Stimulated activated CD4-positive, alpha-beta T cell treated with anti-CD3 and anti-CD28 coated beads, Interleukin-15, amount 100 ng/mL, for 1 hour (primary cell): ENCODE data around the gene TNNI2.
"Not testable (repeated sequence)": the region's sequence is repeated elsewhere in the genome, so short reads cannot be mapped to it uniquely, and the experiment has no call there.

ENCODE experiments used
- DNase-seq, 2 donors: peaks; one replicate each; pipeline ENCODE4 v3.0.0-alpha.2; 2020; ENCODE audit warnings: low read depth in 1 of 2, low spot score in 1 of 2

Gene TNNI2

DNA sequence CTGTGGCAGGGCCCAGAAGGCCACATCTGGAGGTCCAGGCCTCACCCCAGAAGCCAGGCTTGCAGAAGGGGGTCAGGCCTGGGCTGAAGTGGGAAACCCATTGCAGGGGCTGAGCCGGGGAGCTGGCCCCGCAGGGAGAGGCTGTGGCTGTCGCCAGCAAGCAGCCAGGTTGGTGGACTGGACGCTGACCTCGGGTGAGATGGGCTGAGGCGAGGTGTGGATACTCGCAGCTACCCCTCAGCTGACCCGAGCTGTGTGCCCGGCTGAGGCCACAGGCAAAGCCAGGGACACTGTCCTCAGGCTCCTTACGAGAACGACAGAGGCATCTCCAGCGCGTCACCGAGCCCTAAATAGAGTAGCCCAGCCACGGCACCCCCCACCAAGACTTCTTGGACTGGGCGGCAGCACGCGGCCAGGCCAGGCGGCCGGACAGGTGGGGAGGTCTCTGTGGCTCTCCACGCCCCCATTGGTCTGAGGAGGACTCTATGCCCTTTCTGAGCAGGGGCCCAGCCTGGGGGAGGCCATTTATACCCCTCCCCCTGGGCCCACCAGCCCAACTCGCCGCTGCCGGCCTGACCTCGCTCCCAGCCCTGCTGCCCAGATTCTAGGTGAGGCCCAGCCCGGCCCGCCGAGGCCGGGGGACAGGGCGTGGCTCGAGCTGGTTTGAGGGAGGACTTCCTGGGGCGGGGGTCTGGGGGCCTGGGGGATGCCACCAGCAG is at the start of gene TNNI2:
TNNI2 (plus strand) TSS at position 556 of the 719 bp plus-strand sequence. CDS start 716 bp downstream, outside the sequence.
- no peak for DNase-seq

DNA sequence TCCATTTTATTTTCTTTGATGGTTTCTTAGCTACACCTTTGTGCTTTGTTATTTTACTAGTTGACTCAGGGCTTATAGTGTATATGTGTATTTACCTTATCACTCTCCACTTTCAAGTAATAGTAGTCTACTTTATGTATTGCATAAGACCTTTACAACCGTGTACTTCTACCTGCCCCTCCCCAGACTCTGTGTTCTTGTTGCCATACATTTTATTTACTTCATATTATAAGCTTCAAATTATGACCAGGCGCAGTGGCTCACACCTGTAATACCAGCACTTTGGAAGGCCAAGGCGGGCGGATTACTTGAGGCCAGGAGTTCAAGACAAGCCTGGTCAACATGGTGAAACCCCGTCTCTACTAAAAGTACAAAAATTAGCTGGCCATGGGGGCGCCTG is 46.9 kb upstream of the TNNI2 start:
- DNase-seq: no peak

DNA sequence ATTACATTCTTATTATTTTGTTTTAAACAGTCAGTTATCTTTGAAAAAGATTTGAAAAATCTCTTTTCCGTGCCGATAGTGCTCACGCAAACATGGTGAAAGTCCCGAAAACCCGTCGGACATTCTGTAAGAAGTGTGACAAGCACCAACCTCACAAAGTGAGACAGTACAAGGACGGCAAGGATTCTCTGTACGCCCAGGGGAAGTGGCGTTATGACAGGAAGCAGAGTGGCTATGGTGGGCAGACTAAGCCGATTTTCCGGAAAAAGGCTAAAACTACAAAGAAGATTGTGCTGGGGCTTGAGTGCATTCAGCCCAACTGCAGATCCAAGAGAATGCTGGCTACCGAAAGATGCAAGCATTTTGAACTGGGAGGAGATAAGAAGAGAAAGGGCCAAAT is 46.3 kb upstream of the TNNI2 start:
- DNase-seq: no peak

DNA sequence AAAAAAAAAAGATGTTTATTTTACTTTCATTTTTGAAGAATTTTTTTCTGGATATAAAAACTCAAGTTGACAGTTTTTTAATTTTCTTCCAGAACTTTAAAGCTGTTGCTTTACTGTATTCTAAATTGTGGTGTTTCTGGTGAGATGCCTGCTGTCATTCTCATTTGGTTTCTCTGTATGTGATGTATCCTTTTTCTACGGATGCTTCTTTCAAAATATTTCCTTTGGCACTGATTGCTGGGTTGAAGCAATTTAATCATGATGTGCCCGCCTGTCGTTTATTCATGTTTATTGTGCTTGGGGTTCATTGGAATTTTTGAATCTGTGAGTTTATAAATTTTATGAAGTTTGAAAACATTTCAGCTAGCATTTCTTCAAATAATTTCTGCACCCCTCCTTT is 45.7 kb upstream of the TNNI2 start:
- no peak for DNase-seq

DNA sequence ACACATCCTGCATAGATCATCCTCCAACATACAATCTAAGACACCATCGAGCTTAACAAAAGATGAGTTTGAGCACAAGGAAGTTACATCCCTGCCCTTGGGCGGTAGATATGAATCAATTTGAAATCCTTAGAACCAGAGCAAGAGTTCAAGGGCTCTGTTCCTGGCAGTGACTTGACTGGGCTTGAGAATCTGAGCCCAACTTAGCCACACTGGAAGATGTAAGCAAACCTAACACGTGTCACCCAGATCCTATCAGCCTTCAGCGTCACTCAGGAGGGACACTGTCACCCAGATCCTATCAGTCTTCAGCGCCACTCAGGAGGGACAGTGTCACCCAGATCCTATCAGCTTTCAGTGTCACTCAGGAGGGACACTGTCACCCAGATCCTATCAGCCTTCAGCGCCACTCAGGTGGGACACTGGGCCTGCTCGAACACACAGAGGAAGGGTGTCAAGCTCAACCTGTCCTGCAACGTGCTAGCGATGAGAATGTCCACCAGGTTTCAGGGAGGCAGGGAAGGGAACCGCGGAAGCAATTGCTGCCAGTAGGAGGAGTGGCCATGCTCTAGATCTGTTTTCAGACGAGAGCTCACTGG is 42.3 kb upstream of the TNNI2 start:
- DNase-seq: no peak

DNA sequence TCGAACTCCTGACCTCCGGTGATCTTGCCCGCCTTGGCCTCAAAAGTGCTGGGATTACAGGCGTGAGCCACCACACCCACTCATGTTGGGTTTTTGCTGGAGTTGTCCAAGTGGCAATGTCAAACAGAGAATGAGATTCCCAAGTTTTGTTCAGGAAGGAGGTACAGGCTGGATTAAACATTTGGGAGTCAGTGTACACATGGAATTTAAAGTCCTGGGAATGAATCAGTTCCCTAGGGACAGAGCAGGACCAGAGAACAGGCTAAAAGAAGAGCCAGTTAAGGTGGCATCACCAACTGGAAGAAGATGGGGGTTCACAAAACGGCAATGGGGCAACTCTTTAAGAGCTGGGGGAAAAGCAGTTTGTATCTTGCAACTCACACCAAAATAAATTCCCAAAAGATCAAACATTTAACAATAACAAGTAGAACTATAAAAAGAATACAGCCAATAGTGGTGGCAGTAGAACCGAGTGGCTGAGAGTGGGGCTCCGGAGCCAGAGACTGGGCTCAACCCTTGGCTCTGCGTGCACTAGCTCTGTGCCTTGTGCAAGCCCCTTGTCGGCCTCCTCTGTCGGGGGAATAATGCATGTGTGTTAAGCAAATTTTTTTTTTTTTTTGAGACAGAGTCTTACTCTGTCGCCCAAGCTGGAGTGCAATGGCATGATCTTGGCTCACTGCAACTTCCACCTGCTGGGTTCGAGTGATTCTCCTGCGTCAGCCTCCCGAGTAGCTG is 41.2 kb upstream of the TNNI2 start:
- no peak for DNase-seq

GRCh38 chr11:1803246-1803645 is 35.5 kb upstream of the TNNI2 start:
- DNase-seq: no peak

DNA sequence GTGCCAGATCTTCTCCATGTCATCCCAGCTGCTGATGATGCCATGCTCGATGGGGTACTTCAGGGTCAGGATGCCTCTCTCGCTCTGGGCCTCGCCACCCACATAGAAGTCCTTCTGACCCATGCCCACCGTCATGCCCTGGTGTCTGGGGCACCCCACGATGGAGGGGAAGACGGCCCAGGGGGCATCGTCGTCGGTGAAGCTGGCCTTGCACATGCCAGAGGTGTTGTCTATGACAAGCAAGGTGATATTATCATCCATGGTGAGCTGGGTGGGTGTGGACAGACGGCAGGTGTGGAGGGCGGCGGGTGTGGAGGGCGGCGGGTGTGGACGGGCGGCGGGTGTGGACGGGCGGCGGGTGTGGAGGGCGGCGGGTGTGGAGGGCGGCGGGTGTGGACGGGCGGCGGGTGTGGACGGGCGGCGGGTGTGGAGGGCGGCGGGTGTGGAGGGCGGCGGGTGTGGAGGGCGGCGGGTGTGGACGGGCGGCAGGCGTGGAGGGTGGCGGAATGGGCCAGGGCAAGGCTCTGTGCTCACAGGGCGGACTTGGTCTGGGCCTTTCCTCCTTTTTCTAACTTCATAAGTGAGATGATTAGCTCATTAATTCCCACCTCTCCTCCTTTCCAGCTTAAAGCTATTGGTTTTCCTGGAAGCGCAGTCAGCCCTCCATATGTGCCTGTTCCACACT is 34.8 kb upstream of the TNNI2 start:
- not testable (repeated sequence) for DNase-seq

GRCh38 chr11:1805525-1805924 is 33.3 kb upstream of the TNNI2 start:
- no peak for DNase-seq

DNA sequence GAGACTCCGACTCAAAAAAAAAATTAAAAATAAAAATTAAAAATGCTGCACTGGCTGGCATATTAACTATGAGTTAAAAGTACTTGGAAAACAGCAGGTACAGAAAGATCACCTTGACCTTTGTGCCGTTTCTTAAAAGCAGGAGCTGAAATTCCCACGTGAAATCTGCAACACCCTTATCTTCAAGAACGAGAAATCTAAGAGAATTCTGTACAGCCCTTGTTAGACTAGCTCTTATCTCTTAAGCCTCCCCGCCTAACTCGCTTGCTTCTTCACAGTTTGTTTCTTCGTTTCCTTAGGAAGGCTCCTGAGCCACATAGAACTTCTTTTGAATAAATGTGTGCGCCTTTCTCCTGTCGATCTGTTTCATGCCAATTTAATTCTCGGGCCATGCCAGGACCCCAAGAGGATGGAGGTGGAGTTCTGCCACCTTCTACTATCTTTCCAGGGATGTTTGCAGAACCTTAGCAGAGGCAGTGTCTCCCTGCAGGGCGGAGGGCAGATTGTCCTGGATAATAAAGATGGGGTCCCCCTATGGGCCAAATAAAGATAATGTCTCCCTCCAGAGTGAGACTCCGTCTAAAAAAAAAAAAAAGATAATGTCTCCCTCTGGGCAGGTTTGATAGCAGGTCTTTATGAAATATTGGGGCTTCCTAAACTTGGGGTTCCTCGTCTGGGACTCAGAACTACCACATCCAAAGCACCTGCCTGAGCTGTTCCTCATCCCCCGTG is 31.4 kb upstream of the TNNI2 start:
- DNase-seq: no peak

DNA sequence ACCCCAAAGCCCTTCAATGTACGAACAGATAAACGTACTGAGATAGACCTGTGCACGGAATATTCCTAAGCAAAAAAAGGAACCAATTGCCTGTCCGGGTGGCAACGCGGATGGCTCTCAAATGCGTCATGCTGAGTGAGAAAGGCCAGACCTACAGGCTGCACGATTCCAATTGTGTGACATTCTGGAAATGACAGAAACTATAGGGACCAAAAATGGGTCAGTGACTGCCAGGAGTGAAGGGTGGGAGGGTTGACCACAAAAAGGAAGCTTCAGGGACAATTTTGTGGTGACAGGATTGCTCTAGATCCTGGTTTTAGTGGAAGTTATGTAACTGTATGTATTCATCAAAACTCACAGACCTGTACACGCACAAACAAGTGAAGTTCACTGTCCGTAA is 28.0 kb upstream of the TNNI2 start:
- DNase-seq: no peak

DNA sequence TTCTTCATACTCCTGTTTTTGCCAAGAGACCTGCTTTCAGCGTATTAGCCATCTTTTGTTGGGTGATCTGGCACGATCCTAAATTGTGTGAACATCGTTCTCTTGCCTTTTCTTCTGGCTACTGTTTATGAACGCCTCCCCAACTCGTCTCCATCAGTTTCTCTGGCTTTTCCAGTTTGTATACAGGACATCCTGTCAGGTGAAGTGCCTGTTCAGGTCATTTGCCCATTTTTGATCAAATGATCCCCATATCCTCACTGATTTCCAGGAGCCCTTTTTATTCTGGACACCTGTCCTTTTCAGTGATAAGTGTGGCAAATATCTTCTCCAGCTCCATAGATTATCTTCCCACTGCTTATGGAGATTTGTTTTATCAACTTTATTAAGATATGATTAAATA is 26.5 kb upstream of the TNNI2 start:
- no peak for DNase-seq

DNA sequence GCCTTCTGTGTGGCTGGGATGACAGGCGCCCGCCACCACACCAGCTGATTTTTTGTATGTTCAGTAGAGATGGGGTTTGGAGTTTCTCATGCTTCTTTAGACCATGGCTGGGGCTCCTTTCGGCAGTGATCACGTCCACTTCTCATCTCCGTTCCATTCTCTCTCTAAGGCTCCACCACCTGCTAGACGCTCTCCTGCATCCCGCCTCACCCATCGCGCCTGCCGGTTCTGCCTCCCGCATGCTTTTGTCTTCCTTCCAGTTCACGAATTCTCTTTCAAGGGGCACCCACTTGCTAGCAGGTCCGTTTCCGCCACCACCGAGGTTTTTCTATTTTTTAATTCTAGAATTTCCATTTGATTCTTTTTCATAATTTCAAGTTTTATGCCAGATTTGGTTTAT is 26.0 kb upstream of the TNNI2 start:
- no peak for DNase-seq

DNA sequence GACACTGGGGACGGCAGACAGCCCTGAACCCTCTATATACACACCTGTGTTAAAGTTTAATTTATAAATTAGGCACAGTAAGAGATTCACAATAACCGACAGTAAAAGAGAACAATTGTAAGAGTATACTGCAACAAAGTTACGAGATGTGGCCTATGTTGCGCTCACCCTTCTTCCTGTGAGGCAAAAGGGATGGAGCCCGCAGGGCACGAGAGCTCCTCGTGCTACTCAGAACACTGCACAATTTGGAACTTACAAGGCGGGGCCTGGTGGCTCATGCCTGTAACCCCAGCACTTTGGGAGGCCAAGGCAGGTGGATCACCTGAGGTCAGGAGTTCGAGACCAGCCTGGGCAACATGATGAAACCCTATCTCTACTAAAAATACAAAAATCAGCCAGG is 25.4 kb upstream of the TNNI2 start:
- DNase-seq: not testable (repeated sequence)

- no peak for DNase-seq
Measured at GRCh38 chr11:1814691-1815090, 24.1 kb upstream of the TNNI2 start.

DNA sequence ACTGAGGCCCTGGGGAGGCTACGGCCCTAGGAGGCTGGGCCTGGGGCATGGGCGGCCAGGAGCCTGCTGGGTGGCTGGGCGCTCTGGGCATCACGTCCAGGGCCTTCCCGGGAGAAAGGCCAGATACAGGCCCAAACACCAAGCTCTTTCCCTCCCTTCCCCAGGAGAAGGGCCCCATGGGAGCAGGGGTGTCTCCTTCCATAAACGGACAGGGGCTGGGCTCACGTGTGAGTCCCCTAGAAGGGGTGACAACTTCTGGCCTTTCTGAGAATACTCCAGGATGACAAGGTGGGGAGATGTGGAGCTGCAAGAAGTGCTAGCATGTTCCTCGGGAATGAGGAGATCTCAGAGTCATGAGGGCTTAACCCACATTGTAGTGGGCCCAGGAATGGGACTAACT is 23.5 kb upstream of the TNNI2 start:
- no peak for DNase-seq

GRCh38 chr11:1815751-1816150 is 23.0 kb upstream of the TNNI2 start:
- DNase-seq: no peak

DNA sequence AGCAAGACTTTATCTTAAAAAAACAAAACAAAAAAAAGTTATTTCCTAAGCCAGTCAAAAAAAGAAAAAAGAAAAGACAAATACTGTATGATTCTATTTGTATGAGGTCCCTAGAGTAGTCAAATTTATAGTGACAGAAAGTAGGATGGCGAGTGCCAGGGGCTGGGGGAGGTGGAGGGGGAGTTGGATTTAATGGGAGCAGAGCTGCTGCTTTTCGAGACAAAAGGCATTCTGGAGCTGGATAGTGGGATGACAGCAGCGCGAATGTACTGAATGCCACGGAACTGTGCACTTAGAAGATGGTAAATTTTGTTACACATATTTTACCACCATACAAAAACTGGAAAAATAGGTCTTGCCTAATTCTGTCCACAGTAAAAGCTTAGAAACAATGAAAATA is 21.8 kb upstream of the TNNI2 start:
- DNase-seq: no peak

DNA sequence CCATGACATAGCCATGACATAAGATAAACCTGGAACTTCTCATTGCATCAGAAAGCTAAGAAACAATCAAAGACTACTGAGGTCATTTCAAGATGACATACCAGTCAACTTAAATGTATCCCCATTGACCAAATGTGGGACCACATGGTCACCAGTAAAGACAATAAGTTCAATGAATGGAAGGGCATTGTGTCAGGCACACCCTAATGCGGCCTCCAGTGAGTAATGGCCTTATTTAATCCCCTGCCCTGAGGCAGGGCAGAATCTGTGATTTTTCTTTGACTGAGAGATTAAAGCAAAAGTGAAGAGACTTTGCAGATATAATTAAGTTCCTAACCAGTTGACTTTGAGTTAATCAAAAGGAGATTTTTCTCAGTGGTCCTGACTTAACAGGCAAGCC is 21.3 kb upstream of the TNNI2 start:
- DNase-seq: no peak

DNA sequence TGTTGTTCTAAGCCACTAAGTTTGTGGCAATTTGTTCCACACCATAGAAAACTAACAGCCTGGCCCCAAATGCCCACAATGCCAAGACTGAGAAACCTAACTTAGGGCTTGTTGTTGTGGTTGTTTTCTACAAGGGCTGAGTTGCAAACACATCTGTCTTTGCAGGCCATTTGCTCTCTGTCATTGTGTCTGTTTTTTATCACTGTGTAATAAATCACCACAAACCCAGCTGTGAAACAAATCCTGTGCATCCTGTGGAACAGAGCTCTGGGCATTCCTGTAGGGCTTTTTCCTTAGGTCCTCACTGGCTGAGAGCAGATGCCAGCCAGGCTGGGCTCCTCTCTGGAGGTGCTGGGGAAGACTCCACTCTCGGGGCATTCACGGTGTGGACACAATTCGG is 19.7 kb upstream of the TNNI2 start:
- DNase-seq: no peak
